Loucy (cell line): ENCODE data around the gene DGKQ.

Experiments
- H2AFZ ChIP-seq: fragments of 200-600 bp; sonication (generic); 2 replicates; pipeline ENCODE4 v1.6.0; 2016; ENCODE audit warnings: antibody characterized with exemption, mild to moderate bottlenecking, low read length, moderate library complexity
- H3F3A ChIP-seq: fragments of 200-600 bp; 2 replicates; pipeline ENCODE4 v1.6.0; 2016; ENCODE audit warnings: antibody characterized with exemption, low read depth, mild to moderate bottlenecking
- H3K27me3 ChIP-seq: fragments of 200-600 bp; sonication (generic); 2 replicates; pipeline ENCODE4 v1.6.1; 2014; ENCODE audit warnings: low read length, mild to moderate bottlenecking; ENCODE audit not compliant: insufficient read depth, poor library complexity, severe bottlenecking
- H3K36me3 ChIP-seq: fragments of 200-600 bp; sonication (generic); 2 replicates; pipeline ENCODE4 v1.6.1; 2016; ENCODE audit warnings: low read length; ENCODE audit not compliant: insufficient read depth
- H3K4me1 ChIP-seq: fragments of 200-600 bp; sonication (generic); 2 replicates; pipeline ENCODE4 v1.5.1; 2014; ENCODE audit warnings: low read length, mild to moderate bottlenecking; ENCODE audit not compliant: insufficient read depth, poor library complexity, severe bottlenecking
- H3K4me2 ChIP-seq: fragments of 200-600 bp; sonication (generic); 2 replicates; pipeline ENCODE4 v1.6.0; 2014; ENCODE audit warnings: antibody characterized with exemption, low read length, low read depth, mild to moderate bottlenecking; ENCODE audit not compliant: poor library complexity, severe bottlenecking
- H3K4me3 ChIP-seq: fragments of 200-600 bp; sonication (generic); 2 replicates; pipeline ENCODE4 v1.5.1; 2014; ENCODE audit warnings: low read length, mild to moderate bottlenecking, mixed read lengths; ENCODE audit not compliant: poor library complexity, severe bottlenecking
- H3K79me2 ChIP-seq: fragments of 200-600 bp; sonication (generic); 2 replicates; pipeline ENCODE4 v1.6.1; 2014; ENCODE audit warnings: low read length; ENCODE audit not compliant: insufficient read depth
- H3K9ac ChIP-seq: fragments of 200-600 bp; sonication (generic); 2 replicates; pipeline ENCODE4 v1.6.0; 2014; ENCODE audit warnings: mild to moderate bottlenecking, low read depth, low read length, moderate library complexity; ENCODE audit not compliant: poor library complexity, severe bottlenecking
- H3K9me2 ChIP-seq: fragments of 200-600 bp; sonication (generic); replicated peaks from 2 replicates; pipeline ENCODE4 v1.6.1; 2016; ENCODE audit warnings: low read depth, low read length, mixed read lengths
- H3K9me3 ChIP-seq: fragments of 200-600 bp; sonication (generic); 2 replicates; pipeline ENCODE4 v1.6.1; 2014; ENCODE audit warnings: mild to moderate bottlenecking, antibody characterized with exemption, low read length, low read depth; ENCODE audit not compliant: insufficient read depth
- H4K20me1 ChIP-seq: fragments of 200-600 bp; sonication (generic); 2 replicates; pipeline ENCODE4 v1.6.0; 2014; ENCODE audit warnings: antibody characterized with exemption, low read length, mild to moderate bottlenecking; ENCODE audit not compliant: insufficient read depth, poor library complexity, severe bottlenecking
- CTCF ChIP-seq: fragments of 200-600 bp; sonication (generic); conservative IDR thresholded peaks from 2 replicates; pipeline ENCODE4 v1.5.1; 2014; ENCODE audit warnings: mild to moderate bottlenecking, antibody characterized with exemption, low read length
- EZH2phosphoT487 ChIP-seq: fragments of 200-600 bp; IDR thresholded peaks from 2 replicates; pipeline ENCODE4 v1.6.1; 2018; ENCODE audit warnings: antibody characterized with exemption, mild to moderate bottlenecking, moderate library complexity, borderline replicate concordance

DGKQ gene

GRCh38 chr4:914531-914930, 58.8 kb downstream of the DGKQ start:
- no peaks in the 10 kb centered on the region for H3K27me3 ChIP-seq
- no peaks in the 10 kb centered on the region for H3F3A ChIP-seq
- H3K4me2 ChIP-seq = peak overlapping the region; percentile 68
- peaks cover 31% of the 10 kb centered on the region; the same call in 1 of the 2 replicates for H3K36me3 ChIP-seq
- no peaks in the 10 kb centered on the region for H3K9me3 ChIP-seq
- peak overlapping the region; percentile 24 for H3K9ac ChIP-seq
- TF ChIP-seq CTCF (no peak), EZH2phosphoT487 (no peak)
- H3K4me1 ChIP-seq = peaks cover 21% of the 10 kb centered on the region
- H2AFZ ChIP-seq = no peak overlapping the region
- peaks cover 64% of the 10 kb centered on the region for H3K79me2 ChIP-seq
- no peaks in the 10 kb centered on the region for H3K9me2 ChIP-seq
- H4K20me1 ChIP-seq = peaks cover 48% of the 10 kb centered on the region
- H3K4me3 ChIP-seq = peak overlapping the region; percentile 35

GRCh38 chr4:913280-913618, 60.1 kb downstream of the DGKQ start:
- H3K4me1 ChIP-seq = peaks cover 21% of the 10 kb centered on the region
- TF ChIP-seq EZH2phosphoT487 (no peak), CTCF (no peak)
- no peaks in the 10 kb centered on the region for H3F3A ChIP-seq
- peaks cover 39% of the 10 kb centered on the region; the same call in 1 of the 2 replicates for H3K36me3 ChIP-seq
- no peak overlapping the region for H2AFZ ChIP-seq
- peaks cover 52% of the 10 kb centered on the region for H3K79me2 ChIP-seq
- H3K9me2 ChIP-seq = no peaks in the 10 kb centered on the region
- no peak overlapping the region for H3K9ac ChIP-seq
- H3K4me2 ChIP-seq = no peak overlapping the region
- H3K9me3 ChIP-seq = no peaks in the 10 kb centered on the region
- peaks cover 48% of the 10 kb centered on the region for H4K20me1 ChIP-seq
- H3K27me3 ChIP-seq = no peaks in the 10 kb centered on the region
- H3K4me3 ChIP-seq = no peak overlapping the region

- Histone ChIP-seq H2AFZ (no peak overlapping the region), H3K4me2 (no peak overlapping the region), H3K9me3 (no peaks in the 10 kb centered on the region), H3K79me2 (peaks cover 47% of the 10 kb centered on the region), H3F3A (no peaks in the 10 kb centered on the region), H3K4me1 (peaks cover 21% of the 10 kb centered on the region), H3K4me3 (no peak overlapping the region), H3K9me2 (no peaks in the 10 kb centered on the region), H3K36me3 (peaks cover 45% of the 10 kb centered on the region; the same call in 1 of the 2 replicates), H3K27me3 (no peaks in the 10 kb centered on the region), H4K20me1 (peaks cover 45% of the 10 kb centered on the region), H3K9ac (no peak overlapping the region)
- TF ChIP-seq EZH2phosphoT487 (no peak), CTCF (no peak)
Measured at GRCh38 chr4:912548-913279, 60.7 kb downstream of the DGKQ start.
